Choroid plexus epithelial cell (primary cell): Measurements from ENCODE around the gene CROCC.

ENCODE experiments used
- DNase-seq: peaks from one replicate; pipeline ENCODE4 v3.0.0-alpha.2; 2010; ENCODE audit warnings: low read depth
- H3K4me3 ChIP-seq: 2 replicates; pipeline ENCODE4 v1.5.1; 2011; ENCODE audit warnings: low read depth, mild to moderate bottlenecking, control low read depth, low read length, moderate library complexity
- CTCF ChIP-seq: conservative IDR thresholded peaks from 2 replicates; pipeline ENCODE4 v1.5.1; 2011; ENCODE audit warnings: low read depth, mild to moderate bottlenecking, control low read depth, inconsistent platforms, low read length, moderate library complexity

Gene CROCC

GRCh38 chr1:16979475-16980327, 58.0 kb downstream of the CROCC start:
- H3K4me3 ChIP-seq, result peak overlapping the region; percentile 52
- peak; percentile 21 for DNase-seq
- no peak for TF ChIP-seq CTCF

- peak within 1 kb of the TSS; percentile 52 for H3K4me3 ChIP-seq
- DNase-seq, result no peak
- TF ChIP-seq CTCF, result no peak
These were observed 58.9 kb downstream of the CROCC start, which contains the start of gene MFAP2 for GRCh38 chr1:16980473-16981268. Gene MFAP2 (minus strand): TSS chr1:16980620. CDS start chr1:16978273, 2,347 bp downstream.

- no peak overlapping the region for H3K4me3 ChIP-seq
- no peak for TF ChIP-seq CTCF
- DNase-seq, result peak; percentile 36
These were observed 59.6 kb downstream of the CROCC start for GRCh38 chr1:16981269-16981849.

GRCh38 chr1:16982902-16983301, 61.2 kb downstream of the CROCC start:
- TF ChIP-seq CTCF, result no peak

GRCh38 chr1:16983649-16984048, 61.9 kb downstream of the CROCC start:
- DNase-seq, result no peak
- H3K4me3 ChIP-seq, result no peak overlapping the region
- TF ChIP-seq CTCF, result no peak

More at GRCh38 chr1:16982902-16983301, 61.2 kb downstream of the CROCC start:
- no peak for DNase-seq
- no peak overlapping the region for H3K4me3 ChIP-seq

GRCh38 chr1:16984717-16985116, 63.0 kb downstream of the CROCC start:
- no peak overlapping the region for H3K4me3 ChIP-seq
- no peak for TF ChIP-seq CTCF
- DNase-seq, result peak; percentile 47
